WTC11 (cell line): ENCODE data around the gene PPP2R3A. TPM values are rescaled to one million over a fixed set of nuclear protein-coding genes. Genes with fewer than 3 reads are reported as not detected.

Source experiments
- ATAC-seq: fragments of 200-7000 bp; cut with Tn5 transposase; 2 replicates; pipeline ENCODE4 v1.10.0; 2021; ENCODE audit warnings: mild to moderate bottlenecking, moderate library complexity
- CTCF ChIA-PET: fragments of 300-600 bp; sonication (Branson Sonifier 250); formaldehyde crosslinking; loops from one replicate; lab custom pipeline; 2021; ENCODE audit warnings: antibody characterized with exemption; lab: Charles Lee
- POLR2A ChIA-PET: fragments of 350-600 bp; sonication (Branson Sonifier 250); formaldehyde crosslinking; loops from one replicate; lab custom pipeline; 2021; ENCODE audit warnings: antibody characterized with exemption; lab: Charles Lee
- DNase-seq: peaks from one replicate; pipeline ENCODE4 v3.0.0; 2021; ENCODE audit warnings: low spot score
- H3K27ac Mint-ChIP-seq: 2 replicates; pipeline ENCODE4 v1.8.0; 2021; ENCODE audit warnings: mixed read lengths
- H3K27me3 Mint-ChIP-seq: 2 replicates; pipeline ENCODE4 v1.8.0; 2021; ENCODE audit warnings: low read depth, mild to moderate bottlenecking, moderate library complexity, mixed read lengths
- H3K36me3 Mint-ChIP-seq: 2 replicates; pipeline ENCODE4 v1.8.0; 2021; ENCODE audit warnings: mixed read lengths
- H3K4me1 Mint-ChIP-seq: 2 replicates; pipeline ENCODE4 v1.8.0; 2022; ENCODE audit warnings: mixed read lengths
- H3K4me3 Mint-ChIP-seq: 2 replicates; pipeline ENCODE4 v1.8.0; 2021; ENCODE audit warnings: mild to moderate bottlenecking, moderate library complexity, mixed read lengths
- H3K9me3 Mint-ChIP-seq: 2 replicates; pipeline ENCODE4 v1.8.0; 2021; ENCODE audit warnings: mixed read lengths
- ATF6 ChIP-seq: sonication (generic); formaldehyde crosslinking; IDR thresholded peaks from 2 replicates; pipeline ENCODE4 v1.8.1; 2023; ENCODE audit warnings: mild to moderate bottlenecking, missing genetic modification reagents
- EMX1 ChIP-seq: fragments of 250-450 bp; sonication (Bioruptor Pico); IDR thresholded peaks from 2 replicates; pipeline ENCODE4 v1.8.0; 2021; ENCODE audit warnings: mild to moderate bottlenecking
- ETV6 ChIP-seq: sonication (generic); formaldehyde crosslinking; IDR thresholded peaks from 2 replicates; pipeline ENCODE4 v1.8.1; 2022; ENCODE audit warnings: mild to moderate bottlenecking, missing genetic modification reagents
- FOXP4 ChIP-seq: sonication (generic); formaldehyde crosslinking; IDR thresholded peaks from 2 replicates; pipeline ENCODE4 v1.8.0; 2022; ENCODE audit warnings: mild to moderate bottlenecking, missing genetic modification reagents
- GRHL2 ChIP-seq: fragments of 250-450 bp; sonication (Bioruptor Pico); IDR thresholded peaks from 2 replicates; pipeline ENCODE4 v1.8.0; 2022; ENCODE audit warnings: mild to moderate bottlenecking, moderate library complexity; ENCODE audit not compliant: insufficient replicate concordance, severe bottlenecking
- GTF2I ChIP-seq: fragments of 250-450 bp; sonication (Bioruptor Pico); conservative IDR thresholded peaks from 2 replicates; pipeline ENCODE4 v1.4.0; 2021; ENCODE audit warnings: mild to moderate bottlenecking
- HMGA2 ChIP-seq: fragments of 250-450 bp; sonication (Bioruptor Pico); IDR thresholded peaks from 2 replicates; pipeline ENCODE4 v1.4.0; 2021; ENCODE audit warnings: mild to moderate bottlenecking, moderate library complexity
- JUN ChIP-seq: sonication (generic); formaldehyde crosslinking; IDR thresholded peaks from 2 replicates; pipeline ENCODE4 v1.8.0; 2023; ENCODE audit warnings: mild to moderate bottlenecking, missing genetic modification reagents
- KAT7 ChIP-seq: sonication (generic); formaldehyde crosslinking; IDR thresholded peaks from 2 replicates; pipeline ENCODE4 v1.8.1; 2023; ENCODE audit warnings: missing genetic modification reagents, mild to moderate bottlenecking, borderline replicate concordance
- PREB ChIP-seq: sonication (generic); formaldehyde crosslinking; IDR thresholded peaks from 2 replicates; pipeline ENCODE4 v1.8.1; 2022; ENCODE audit warnings: mild to moderate bottlenecking, missing genetic modification reagents, moderate library complexity, borderline replicate concordance
- RORB ChIP-seq: fragments of 250-450 bp; sonication (Bioruptor Pico); IDR thresholded peaks from 2 replicates; pipeline ENCODE4 v1.9.0; 2021; ENCODE audit warnings: mild to moderate bottlenecking
- TP53 ChIP-seq: sonication (generic); formaldehyde crosslinking; IDR thresholded peaks from 2 replicates; pipeline ENCODE4 v1.8.1; 2023; ENCODE audit warnings: mild to moderate bottlenecking, missing genetic modification reagents
- ZBTB21 ChIP-seq: sonication (generic); formaldehyde crosslinking; IDR thresholded peaks from 2 replicates; pipeline ENCODE4 v1.8.1; 2023; ENCODE audit warnings: mild to moderate bottlenecking, missing genetic modification reagents, borderline replicate concordance
- ZNF219 ChIP-seq: sonication (generic); formaldehyde crosslinking; IDR thresholded peaks from 2 replicates; pipeline ENCODE4 v1.8.0; 2023; ENCODE audit warnings: missing genetic modification reagents, mild to moderate bottlenecking, borderline replicate concordance
- ZNF232 ChIP-seq: sonication (generic); formaldehyde crosslinking; IDR thresholded peaks from 2 replicates; pipeline ENCODE4 v1.8.0; 2022; ENCODE audit warnings: mild to moderate bottlenecking, missing genetic modification reagents
- total RNA-seq: library from RNA; stranded (reverse); gene quantifications from 3 replicates; pipeline ENCODE4 v1.2.3, GENCODE V29; 2021
- TF ChIP-seq, protein P1 (sequence below): sonication (generic); formaldehyde crosslinking; IDR thresholded peaks from 2 replicates; pipeline ENCODE4 v1.8.1; 2022; ENCODE audit warnings: missing genetic modification reagents, borderline replicate concordance

PPP2R3A gene
- total RNA-seq, 1 experiment from 2014 or later = 13.1 TPM

- no peak for DNase-seq
- no peaks in the 10 kb centered on the region for H3K4me1 Mint-ChIP-seq
- peaks cover 8% of the 10 kb centered on the region; the same call in 1 of the 2 replicates for H3K9me3 Mint-ChIP-seq
- no peaks in the 10 kb centered on the region for H3K36me3 Mint-ChIP-seq
- no peak for ATAC-seq
- CTCF ChIA-PET = interaction anchor here (1.6 kb wide), 1 partner anchor 98 kb away, joined by 5 read pairs; no protein-coding TSS in a partner anchor
- H3K4me3 Mint-ChIP-seq = no peak overlapping the region
- POLR2A ChIA-PET = no interaction called here
- no peak overlapping the region for H3K27ac Mint-ChIP-seq
- no peaks in the 10 kb centered on the region for H3K27me3 Mint-ChIP-seq
- TF ChIP-seq EMX1 (CRISPR knock-in tag) (no peak), ATF6 (CRISPR knock-in tag) (no peak), GTF2I (CRISPR knock-in tag) (no peak), ZBTB21 (CRISPR knock-in tag) (no peak), HMGA2 (CRISPR knock-in tag) (no peak), GRHL2 (CRISPR knock-in tag) (no peak), KAT7 (CRISPR knock-in tag) (no peak)
- TF ChIP-seq, all 79 proteins: peak for 0
Observed at GRCh38 chr3:135944831-135945230, 20.7 kb upstream of the PPP2R3A start.

DNA sequence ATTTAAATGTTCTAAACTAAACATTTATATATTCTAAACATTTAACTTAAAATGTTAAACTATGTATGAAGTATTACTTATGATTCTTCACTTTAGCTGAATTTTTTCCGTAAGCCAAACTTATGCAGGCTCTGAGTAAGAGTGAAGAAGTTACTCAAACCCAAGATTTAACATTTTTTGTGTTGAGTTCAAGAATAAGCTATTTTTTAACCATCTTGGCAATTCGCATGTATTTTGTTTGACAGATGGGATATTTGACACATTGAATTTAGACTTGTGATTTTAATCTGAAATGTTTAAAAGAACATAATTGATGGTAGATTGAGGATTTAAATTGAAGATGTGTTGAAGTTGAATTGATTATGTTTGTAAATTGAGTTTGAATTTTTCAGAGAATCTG, 14.6 kb upstream of the PPP2R3A start:
- Mint-ChIP-seq H3K27ac (no peak overlapping the region), H3K4me3 (no peak overlapping the region), H3K4me1 (no peaks in the 10 kb centered on the region), H3K9me3 (peaks cover 26% of the 10 kb centered on the region), H3K27me3 (no peaks in the 10 kb centered on the region; the same call in 1 of the 2 replicates), H3K36me3 (peaks cover 8% of the 10 kb centered on the region)
- no peak for DNase-seq
- no peak for ATAC-seq
- TF ChIP-seq ZNF232 = no peak
- TF ChIP-seq RORB = no peak
- TF ChIP-seq ETV6 = no peak
- TF ChIP-seq, protein P1, sequence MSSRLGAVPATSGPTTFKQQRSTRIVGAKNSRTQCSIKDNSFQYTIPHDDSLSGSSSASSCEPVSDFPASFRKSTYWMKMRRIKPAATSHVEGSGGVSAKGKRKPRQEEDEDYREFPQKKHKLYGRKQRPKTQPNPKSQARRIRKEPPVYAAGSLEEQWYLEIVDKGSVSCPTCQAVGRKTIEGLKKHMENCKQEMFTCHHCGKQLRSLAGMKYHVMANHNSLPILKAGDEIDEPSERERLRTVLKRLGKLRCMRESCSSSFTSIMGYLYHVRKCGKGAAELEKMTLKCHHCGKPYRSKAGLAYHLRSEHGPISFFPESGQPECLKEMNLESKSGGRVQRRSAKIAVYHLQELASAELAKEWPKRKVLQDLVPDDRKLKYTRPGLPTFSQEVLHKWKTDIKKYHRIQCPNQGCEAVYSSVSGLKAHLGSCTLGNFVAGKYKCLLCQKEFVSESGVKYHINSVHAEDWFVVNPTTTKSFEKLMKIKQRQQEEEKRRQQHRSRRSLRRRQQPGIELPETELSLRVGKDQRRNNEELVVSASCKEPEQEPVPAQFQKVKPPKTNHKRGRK (CRISPR knock-in tag) = no peak
- no peak for TF ChIP-seq PREB (CRISPR knock-in tag)
- no peak for TF ChIP-seq TP53 (CRISPR knock-in tag)
- no peak for TF ChIP-seq FOXP4 (CRISPR knock-in tag)
- TF ChIP-seq JUN = no peak
- TF ChIP-seq ZNF219 (CRISPR knock-in tag) = no peak
- ChIA-PET CTCF (no interaction called here), POLR2A (no interaction called here)
